Body of pancreas (tissue), 4 donors: ENCODE measurements around the gene PELI3.

ENCODE experiments used
- POLR2A ChIP-seq, 3 donors: fragments of 450-650 bp; IDR thresholded peaks; one replicate each; pipeline ENCODE4 v1.6.1; 2016; ENCODE audit warnings: antibody characterized with exemption in 3 of 3, mild to moderate bottlenecking in 2 of 3
- TF ChIP-seq, protein P1 (sequence below), 7 experiments: fragments of 450-650 bp in 4 of 7; fragments of 200-600 bp in 3 of 7; sonication (generic) in 3 of 7; IDR thresholded peaks; one replicate each; pipeline ENCODE4 v1.5.1; 2016 to 2019; ENCODE audit warnings: antibody characterized with exemption in 7 of 7

DNA sequence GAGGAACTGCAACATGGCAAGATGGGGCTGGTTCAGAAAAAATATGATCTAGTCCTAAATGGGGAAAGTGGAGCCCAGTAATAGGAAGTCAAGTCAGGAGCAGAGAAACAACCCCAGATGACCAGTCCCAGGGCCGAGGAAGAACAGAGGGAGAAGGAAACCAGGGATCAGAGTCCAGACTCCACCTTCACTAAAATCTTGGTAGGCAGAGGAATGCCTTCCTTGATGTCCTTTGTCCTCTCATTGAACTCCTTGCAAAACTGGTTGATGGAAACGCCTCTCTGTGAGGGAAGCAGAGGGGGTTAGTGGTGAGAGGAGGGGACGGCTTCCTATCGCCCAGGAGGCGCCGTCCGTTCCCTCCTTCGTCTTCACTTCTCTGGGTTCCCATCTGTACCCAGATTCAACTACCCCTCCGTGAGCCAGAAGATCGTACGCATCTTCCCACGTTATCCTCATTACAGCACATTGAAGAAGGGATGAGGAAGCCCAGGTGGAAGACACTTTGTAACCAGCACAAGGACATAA lies 28.7 kb upstream of the PELI3 start:
- TF ChIP-seq, protein P1, sequence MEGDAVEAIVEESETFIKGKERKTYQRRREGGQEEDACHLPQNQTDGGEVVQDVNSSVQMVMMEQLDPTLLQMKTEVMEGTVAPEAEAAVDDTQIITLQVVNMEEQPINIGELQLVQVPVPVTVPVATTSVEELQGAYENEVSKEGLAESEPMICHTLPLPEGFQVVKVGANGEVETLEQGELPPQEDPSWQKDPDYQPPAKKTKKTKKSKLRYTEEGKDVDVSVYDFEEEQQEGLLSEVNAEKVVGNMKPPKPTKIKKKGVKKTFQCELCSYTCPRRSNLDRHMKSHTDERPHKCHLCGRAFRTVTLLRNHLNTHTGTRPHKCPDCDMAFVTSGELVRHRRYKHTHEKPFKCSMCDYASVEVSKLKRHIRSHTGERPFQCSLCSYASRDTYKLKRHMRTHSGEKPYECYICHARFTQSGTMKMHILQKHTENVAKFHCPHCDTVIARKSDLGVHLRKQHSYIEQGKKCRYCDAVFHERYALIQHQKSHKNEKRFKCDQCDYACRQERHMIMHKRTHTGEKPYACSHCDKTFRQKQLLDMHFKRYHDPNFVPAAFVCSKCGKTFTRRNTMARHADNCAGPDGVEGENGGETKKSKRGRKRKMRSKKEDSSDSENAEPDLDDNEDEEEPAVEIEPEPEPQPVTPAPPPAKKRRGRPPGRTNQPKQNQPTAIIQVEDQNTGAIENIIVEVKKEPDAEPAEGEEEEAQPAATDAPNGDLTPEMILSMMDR (IDR thresholded peaks at IDR 0.05): no peak
- TF ChIP-seq POLR2A (IDR thresholded peaks at IDR 0.05): no peak
